C4-2B (cell line): ENCODE measurements around the gene LMCD1.

Experiments
- ZFX ChIP-seq: fragments of 450-650 bp; IDR thresholded peaks from 2 replicates; pipeline ENCODE4 v1.6.1; 2017
- TF ChIP-seq, protein P1 (sequence below): fragments of 450-650 bp; conservative IDR thresholded peaks from 2 replicates; pipeline ENCODE4 v1.5.1; 2017; ENCODE audit warnings: mild to moderate bottlenecking

- TF ChIP-seq, protein P1, sequence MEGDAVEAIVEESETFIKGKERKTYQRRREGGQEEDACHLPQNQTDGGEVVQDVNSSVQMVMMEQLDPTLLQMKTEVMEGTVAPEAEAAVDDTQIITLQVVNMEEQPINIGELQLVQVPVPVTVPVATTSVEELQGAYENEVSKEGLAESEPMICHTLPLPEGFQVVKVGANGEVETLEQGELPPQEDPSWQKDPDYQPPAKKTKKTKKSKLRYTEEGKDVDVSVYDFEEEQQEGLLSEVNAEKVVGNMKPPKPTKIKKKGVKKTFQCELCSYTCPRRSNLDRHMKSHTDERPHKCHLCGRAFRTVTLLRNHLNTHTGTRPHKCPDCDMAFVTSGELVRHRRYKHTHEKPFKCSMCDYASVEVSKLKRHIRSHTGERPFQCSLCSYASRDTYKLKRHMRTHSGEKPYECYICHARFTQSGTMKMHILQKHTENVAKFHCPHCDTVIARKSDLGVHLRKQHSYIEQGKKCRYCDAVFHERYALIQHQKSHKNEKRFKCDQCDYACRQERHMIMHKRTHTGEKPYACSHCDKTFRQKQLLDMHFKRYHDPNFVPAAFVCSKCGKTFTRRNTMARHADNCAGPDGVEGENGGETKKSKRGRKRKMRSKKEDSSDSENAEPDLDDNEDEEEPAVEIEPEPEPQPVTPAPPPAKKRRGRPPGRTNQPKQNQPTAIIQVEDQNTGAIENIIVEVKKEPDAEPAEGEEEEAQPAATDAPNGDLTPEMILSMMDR = no peak
- TF ChIP-seq ZFX = no peak
Observed at GRCh38 chr3:8578282-8578681, 76.7 kb downstream of the LMCD1 start.
